HepG2 (cell line): ENCODE results near the gene SLC25A11. TPM values are rescaled to one million over a fixed set of nuclear protein-coding genes. Genes with fewer than 3 reads are reported as not detected.
A peak's percentile ranks its signal among the peaks of the same experiment; 100 is the strongest.

Experiments used
- ATAD3A ChIP-seq: sonication (generic); formaldehyde crosslinking; IDR thresholded peaks from 2 replicates; pipeline ENCODE4 v1.4.0; 2020; ENCODE audit warnings: missing genetic modification reagents
- CHD4 ChIP-seq: fragments of 200-600 bp; sonication (generic); IDR thresholded peaks from 2 replicates; pipeline ENCODE4 v1.7.0; 2017; ENCODE audit warnings: mild to moderate bottlenecking, low read length, borderline replicate concordance
- FOSL1 ChIP-seq: sonication (generic); formaldehyde crosslinking; IDR thresholded peaks from 2 replicates; pipeline ENCODE4 v1.9.0; 2021; ENCODE audit warnings: missing genetic modification reagents, borderline replicate concordance
- GTF3A ChIP-seq: sonication (generic); formaldehyde crosslinking; conservative IDR thresholded peaks from 2 replicates; pipeline ENCODE4 v1.4.0; 2020; ENCODE audit warnings: mild to moderate bottlenecking, missing genetic modification reagents
- HOXA3 ChIP-seq: sonication (generic); formaldehyde crosslinking; IDR thresholded peaks from 2 replicates; pipeline ENCODE4 v1.5.0; 2020; ENCODE audit warnings: missing genetic modification reagents
- MED13 ChIP-seq: sonication (generic); formaldehyde crosslinking; IDR thresholded peaks from 2 replicates; pipeline ENCODE4 v1.5.0; 2020; ENCODE audit warnings: missing genetic modification reagents
- MLLT10 ChIP-seq: sonication (generic); formaldehyde crosslinking; IDR thresholded peaks from 2 replicates; pipeline ENCODE4 v1.4.0; 2020; ENCODE audit warnings: missing genetic modification reagents
- NPAS2 ChIP-seq: sonication (generic); formaldehyde crosslinking; IDR thresholded peaks from 2 replicates; pipeline ENCODE4 v1.8.0; 2022; ENCODE audit warnings: mild to moderate bottlenecking, missing genetic modification reagents, borderline replicate concordance
- NR2F2 ChIP-seq: IDR thresholded peaks from 2 replicates; pipeline ENCODE4 v1.6.1; 2012; ENCODE audit warnings: low read depth, inconsistent platforms, borderline replicate concordance
- RXRB ChIP-seq: IDR thresholded peaks from 2 replicates; pipeline ENCODE4 v1.6.1; 2016; ENCODE audit warnings: borderline replicate concordance, missing genetic modification reagents, missing compliant biosample characterization
- TP53 ChIP-seq: sonication (generic); formaldehyde crosslinking; conservative IDR thresholded peaks from 2 replicates; pipeline ENCODE4 v1.4.0; 2020; ENCODE audit warnings: missing genetic modification reagents
- U2AF1 ChIP-seq: fragments of 200-400 bp; formaldehyde crosslinking; optimal IDR thresholded peaks from 2 replicates; pipeline ENCODE3; 2017; ENCODE audit warnings: mild to moderate bottlenecking, low read depth, low read length
- ZMYM4 ChIP-seq: sonication (generic); formaldehyde crosslinking; IDR thresholded peaks from 2 replicates; pipeline ENCODE4 v1.8.1; 2023; ENCODE audit warnings: mild to moderate bottlenecking, missing genetic modification reagents
- ZNF260 ChIP-seq: sonication (generic); formaldehyde crosslinking; IDR thresholded peaks from 2 replicates; pipeline ENCODE4 v1.4.0; 2020; ENCODE audit warnings: missing genetic modification reagents, low read depth, mild to moderate bottlenecking, borderline replicate concordance
- ZNF432 ChIP-seq: sonication (generic); formaldehyde crosslinking; IDR thresholded peaks from 2 replicates; pipeline ENCODE4 v1.5.0; 2020; ENCODE audit warnings: missing genetic modification reagents, mild to moderate bottlenecking, borderline replicate concordance
- ZNF441 ChIP-seq: sonication (generic); formaldehyde crosslinking; IDR thresholded peaks from 2 replicates; pipeline ENCODE4 v1.7.0; 2021; ENCODE audit warnings: missing genetic modification reagents, borderline replicate concordance
- ZNF562 ChIP-seq: sonication (generic); formaldehyde crosslinking; IDR thresholded peaks from 2 replicates; pipeline ENCODE4 v1.8.0; 2022; ENCODE audit warnings: missing genetic modification reagents, borderline replicate concordance
- polyA plus RNA-seq, 8 experiments: library from polyadenylated mRNA; depleted of rRNA in 3 of 8; stranded (reverse) in 7 of 8; unstranded in 1 of 8; fragments of >200 nt; fragmentation: Illumina TruSeq in 4 of 8; extraction: Trizol in 4 of 8; gene quantifications; 2 replicates each; pipeline versions ENCODE4 v1.2.1 to v1.2.3, GENCODE V29; 2011 to 2016; ENCODE audit warnings: low read depth in 4 of 8, missing spikeins in 1 of 8, mixed read lengths in 1 of 8; ENCODE audit not compliant: insufficient read depth in 1 of 8
- total RNA-seq, 5 experiments: library from RNA; depleted of rRNA; stranded (reverse); fragments of >200 nt; fragmentation: Illumina TruSeq; extraction: Trizol; gene quantifications; 2 replicates each; pipeline ENCODE4 v1.2.3, GENCODE V29; 2016; ENCODE audit warnings: low read depth in 1 of 5
- TF ChIP-seq, protein P1 (sequence below): sonication (generic); formaldehyde crosslinking; IDR thresholded peaks from 2 replicates; pipeline ENCODE4 v1.4.0; 2020; ENCODE audit warnings: mild to moderate bottlenecking, missing genetic modification reagents
- TF ChIP-seq, protein P2 (sequence below): sonication (generic); formaldehyde crosslinking; IDR thresholded peaks from 2 replicates; pipeline ENCODE4 v1.5.0; 2020; ENCODE audit warnings: mild to moderate bottlenecking, missing genetic modification reagents
- TF ChIP-seq, protein P3 (sequence below): sonication (generic); formaldehyde crosslinking; IDR thresholded peaks from 2 replicates; pipeline ENCODE4 v1.9.0; 2021; ENCODE audit warnings: missing genetic modification reagents, mild to moderate bottlenecking, borderline replicate concordance

SLC25A11 gene
- total and polyA plus RNA-seq, 2 of the 13 experiments (the other 11 are each of a cell fraction or from before 2014, with no cell fraction given) = 35.4 to 47.2 TPM

DNA sequence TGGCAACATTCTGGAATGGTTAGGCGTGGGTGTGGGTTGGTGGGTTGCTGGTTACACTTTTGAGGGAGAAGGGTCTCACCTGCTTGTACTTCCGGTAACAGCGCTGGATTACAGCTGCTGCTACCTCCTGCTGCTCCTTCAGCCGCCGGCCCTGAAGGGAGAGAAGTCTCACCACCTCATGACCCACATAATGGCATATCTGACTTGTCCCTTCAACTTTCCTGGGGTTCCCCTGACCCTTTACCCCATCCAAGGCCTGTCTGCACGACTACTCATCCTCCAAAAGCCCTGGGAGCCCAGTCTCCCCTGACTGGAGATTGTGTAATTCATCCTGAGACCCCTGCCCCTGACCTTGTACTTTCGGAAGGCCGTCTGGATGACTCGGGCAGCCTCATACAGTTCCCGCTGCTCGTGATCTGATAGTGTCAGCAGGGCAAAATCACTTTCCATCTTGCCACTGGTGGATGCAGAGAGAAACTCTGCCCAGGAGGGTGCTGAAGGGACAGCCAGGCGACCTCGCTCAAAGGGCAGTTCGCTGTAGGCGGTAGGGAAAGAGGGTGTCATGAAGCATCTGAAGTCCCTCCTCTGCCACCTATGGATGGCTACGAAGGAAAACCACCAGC, 29.8 kb upstream of the SLC25A11 start (continued):
- TF ChIP-seq, protein P1, sequence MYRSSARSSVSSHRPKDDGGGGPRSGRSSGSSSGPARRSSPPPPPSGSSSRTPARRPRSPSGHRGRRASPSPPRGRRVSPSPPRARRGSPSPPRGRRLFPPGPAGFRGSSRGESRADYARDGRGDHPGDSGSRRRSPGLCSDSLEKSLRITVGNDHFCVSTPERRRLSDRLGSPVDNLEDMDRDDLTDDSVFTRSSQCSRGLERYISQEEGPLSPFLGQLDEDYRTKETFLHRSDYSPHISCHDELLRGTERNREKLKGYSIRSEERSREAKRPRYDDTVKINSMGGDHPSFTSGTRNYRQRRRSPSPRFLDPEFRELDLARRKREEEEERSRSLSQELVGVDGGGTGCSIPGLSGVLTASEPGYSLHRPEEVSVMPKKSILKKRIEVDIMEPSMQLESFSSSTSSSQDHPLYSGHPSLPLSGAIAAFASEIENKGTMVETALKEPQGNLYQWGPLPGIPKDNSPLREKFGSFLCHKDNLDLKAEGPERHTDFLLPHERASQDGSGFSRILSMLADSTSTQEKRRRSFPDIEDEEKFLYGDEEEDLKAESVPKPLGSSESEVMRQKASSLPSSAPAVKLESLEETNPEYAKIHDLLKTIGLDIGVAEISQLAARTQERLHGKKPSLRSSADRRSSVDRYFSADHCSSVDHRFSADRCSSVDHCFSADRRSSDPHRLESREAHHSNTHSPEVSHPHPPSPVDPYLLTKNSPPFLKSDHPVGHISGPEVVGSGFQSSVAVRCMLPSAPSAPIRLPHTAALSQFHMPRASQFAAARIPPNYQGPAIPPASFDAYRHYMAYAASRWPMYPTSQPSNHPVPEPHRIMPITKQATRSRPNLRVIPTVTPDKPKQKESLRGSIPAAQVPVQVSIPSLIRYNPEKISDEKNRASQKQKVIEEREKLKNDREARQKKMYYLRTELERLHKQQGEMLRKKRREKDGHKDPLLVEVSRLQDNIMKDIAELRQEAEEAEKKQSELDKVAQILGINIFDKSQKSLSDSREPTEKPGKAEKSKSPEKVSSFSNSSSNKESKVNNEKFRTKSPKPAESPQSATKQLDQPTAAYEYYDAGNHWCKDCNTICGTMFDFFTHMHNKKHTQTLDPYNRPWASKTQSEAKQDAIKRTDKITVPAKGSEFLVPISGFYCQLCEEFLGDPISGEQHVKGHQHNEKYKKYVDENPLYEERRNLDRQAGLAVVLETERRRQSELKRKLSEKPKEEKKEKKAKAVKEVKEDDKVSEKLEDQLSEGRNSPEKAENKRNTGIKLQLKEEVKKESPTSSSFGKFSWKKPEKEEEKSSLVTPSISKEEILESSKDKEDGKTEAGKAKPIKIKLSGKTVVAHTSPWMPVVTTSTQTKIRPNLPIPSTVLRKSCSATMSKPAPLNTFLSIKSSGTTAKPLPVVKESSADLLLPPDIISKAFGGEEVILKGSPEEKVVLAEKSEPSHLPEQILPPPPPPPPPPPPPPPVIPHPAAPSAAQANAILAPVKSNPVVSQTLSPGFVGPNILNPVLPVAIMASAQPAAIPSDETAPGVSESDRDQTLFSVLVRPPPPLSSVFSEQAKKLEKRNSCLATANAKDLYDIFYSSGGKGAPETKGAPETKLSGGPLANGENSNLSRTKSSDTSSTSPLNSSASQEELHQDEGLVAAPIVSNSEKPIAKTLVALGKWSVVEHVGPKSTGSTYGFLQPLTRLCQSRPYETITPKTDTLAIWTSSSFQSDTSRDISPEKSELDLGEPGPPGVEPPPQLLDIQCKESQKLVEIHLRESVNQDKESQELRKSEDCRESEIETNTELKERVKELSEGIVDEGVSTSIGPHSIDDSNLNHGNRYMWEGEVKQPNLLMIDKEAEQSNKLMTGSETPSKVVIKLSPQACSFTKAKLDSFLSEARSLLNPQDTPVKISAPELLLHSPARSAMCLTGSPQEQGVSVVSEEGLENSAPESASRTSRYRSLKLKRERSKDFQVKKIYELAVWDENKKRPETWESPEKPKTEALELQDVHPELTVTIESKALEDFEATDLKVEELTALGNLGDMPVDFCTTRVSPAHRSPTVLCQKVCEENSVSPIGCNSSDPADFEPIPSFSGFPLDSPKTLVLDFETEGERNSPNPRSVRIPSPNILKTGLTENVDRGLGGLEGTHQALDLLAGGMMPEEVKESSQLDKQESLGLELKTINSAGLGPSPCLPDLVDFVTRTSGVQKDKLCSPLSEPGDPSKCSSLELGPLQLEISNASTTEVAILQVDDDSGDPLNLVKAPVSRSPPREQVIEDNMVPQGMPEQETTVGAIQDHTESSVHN (CRISPR knock-in tag) = no peak
- TF ChIP-seq CHD4 = no peak
- no peak for TF ChIP-seq ZNF432 (CRISPR knock-in tag)
- TF ChIP-seq ZNF260 (CRISPR knock-in tag) = no peak
- TF ChIP-seq NR2F2 = no peak
- peak; percentile 29; the same call in 1 of the 2 replicates for TF ChIP-seq RXRB (CRISPR knock-in tag)
- no peak for TF ChIP-seq FOSL1 (CRISPR knock-in tag)
- no peak for TF ChIP-seq ZNF562 (CRISPR knock-in tag)
- peak; percentile 67; the same call in 1 of the 2 replicates for TF ChIP-seq HOXA3 (CRISPR knock-in tag)
- TF ChIP-seq ATAD3A = no peak
- TF ChIP-seq U2AF1 = no peak
- TF ChIP-seq GTF3A = no peak
- TF ChIP-seq, protein P2, sequence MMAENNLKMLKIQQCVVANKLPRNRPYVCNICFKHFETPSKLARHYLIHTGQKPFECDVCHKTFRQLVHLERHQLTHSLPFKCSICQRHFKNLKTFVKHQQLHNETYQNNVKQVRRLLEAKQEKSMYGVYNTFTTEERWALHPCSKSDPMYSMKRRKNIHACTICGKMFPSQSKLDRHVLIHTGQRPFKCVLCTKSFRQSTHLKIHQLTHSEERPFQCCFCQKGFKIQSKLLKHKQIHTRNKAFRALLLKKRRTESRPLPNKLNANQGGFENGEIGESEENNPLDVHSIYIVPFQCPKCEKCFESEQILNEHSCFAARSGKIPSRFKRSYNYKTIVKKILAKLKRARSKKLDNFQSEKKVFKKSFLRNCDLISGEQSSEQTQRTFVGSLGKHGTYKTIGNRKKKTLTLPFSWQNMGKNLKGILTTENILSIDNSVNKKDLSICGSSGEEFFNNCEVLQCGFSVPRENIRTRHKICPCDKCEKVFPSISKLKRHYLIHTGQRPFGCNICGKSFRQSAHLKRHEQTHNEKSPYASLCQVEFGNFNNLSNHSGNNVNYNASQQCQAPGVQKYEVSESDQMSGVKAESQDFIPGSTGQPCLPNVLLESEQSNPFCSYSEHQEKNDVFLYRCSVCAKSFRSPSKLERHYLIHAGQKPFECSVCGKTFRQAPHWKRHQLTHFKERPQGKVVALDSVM (CRISPR knock-in tag) = no peak
- TF ChIP-seq, protein P3, sequence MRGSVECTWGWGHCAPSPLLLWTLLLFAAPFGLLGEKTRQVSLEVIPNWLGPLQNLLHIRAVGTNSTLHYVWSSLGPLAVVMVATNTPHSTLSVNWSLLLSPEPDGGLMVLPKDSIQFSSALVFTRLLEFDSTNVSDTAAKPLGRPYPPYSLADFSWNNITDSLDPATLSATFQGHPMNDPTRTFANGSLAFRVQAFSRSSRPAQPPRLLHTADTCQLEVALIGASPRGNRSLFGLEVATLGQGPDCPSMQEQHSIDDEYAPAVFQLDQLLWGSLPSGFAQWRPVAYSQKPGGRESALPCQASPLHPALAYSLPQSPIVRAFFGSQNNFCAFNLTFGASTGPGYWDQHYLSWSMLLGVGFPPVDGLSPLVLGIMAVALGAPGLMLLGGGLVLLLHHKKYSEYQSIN (CRISPR knock-in tag) = no peak
- no peak for TF ChIP-seq ZNF441 (CRISPR knock-in tag)
- no peak for TF ChIP-seq NPAS2 (CRISPR knock-in tag)
- TF ChIP-seq MED13 = no peak
- no peak for TF ChIP-seq TP53 (CRISPR knock-in tag)
- TF ChIP-seq MLLT10 = no peak
- TF ChIP-seq ZMYM4 (CRISPR knock-in tag) = 0 out of 2 replicates have a peak, but pooled peaks have one; percentile 16
